RWPE1 (cell line): ENCODE measurements around the gene KDM4D.

Experiments used
- CTCF ChIA-PET: fragments of 350-600 bp; sonication (Branson Sonifier 250); formaldehyde crosslinking; extraction: SDS; loops from one replicate; lab custom pipeline; 2021; lab: Yijun Ruan, JAX
- POLR2A ChIA-PET: fragments of 400-600 bp; formaldehyde crosslinking; extraction: SDS; loops from one replicate; lab custom pipeline; 2020; ENCODE audit warnings: antibody characterized with exemption; ENCODE audit not compliant: low non-redundant PET; lab: Yijun Ruan, JAX
- DNase-seq: peaks from one replicate; pipeline ENCODE4 v3.0.0; 2012; ENCODE audit warnings: low spot score
- H3K27ac ChIP-seq: fragments of 450-650 bp; 2 replicates; pipeline ENCODE4 v1.5.1; 2017
- TF ChIP-seq, protein P1 (sequence below): fragments of 450-650 bp; conservative IDR thresholded peaks from 2 replicates; pipeline ENCODE4 v1.5.1; 2017; ENCODE audit warnings: low read depth, mild to moderate bottlenecking

KDM4D gene

GRCh38 chr11:94993400-94993943 lies 20.0 kb downstream of the KDM4D start:
- no peak for DNase-seq
- TF ChIP-seq, protein P1, sequence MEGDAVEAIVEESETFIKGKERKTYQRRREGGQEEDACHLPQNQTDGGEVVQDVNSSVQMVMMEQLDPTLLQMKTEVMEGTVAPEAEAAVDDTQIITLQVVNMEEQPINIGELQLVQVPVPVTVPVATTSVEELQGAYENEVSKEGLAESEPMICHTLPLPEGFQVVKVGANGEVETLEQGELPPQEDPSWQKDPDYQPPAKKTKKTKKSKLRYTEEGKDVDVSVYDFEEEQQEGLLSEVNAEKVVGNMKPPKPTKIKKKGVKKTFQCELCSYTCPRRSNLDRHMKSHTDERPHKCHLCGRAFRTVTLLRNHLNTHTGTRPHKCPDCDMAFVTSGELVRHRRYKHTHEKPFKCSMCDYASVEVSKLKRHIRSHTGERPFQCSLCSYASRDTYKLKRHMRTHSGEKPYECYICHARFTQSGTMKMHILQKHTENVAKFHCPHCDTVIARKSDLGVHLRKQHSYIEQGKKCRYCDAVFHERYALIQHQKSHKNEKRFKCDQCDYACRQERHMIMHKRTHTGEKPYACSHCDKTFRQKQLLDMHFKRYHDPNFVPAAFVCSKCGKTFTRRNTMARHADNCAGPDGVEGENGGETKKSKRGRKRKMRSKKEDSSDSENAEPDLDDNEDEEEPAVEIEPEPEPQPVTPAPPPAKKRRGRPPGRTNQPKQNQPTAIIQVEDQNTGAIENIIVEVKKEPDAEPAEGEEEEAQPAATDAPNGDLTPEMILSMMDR: no peak
- ChIA-PET CTCF (no interaction called here), POLR2A (no interaction called here)
- H3K27ac ChIP-seq: no peak overlapping the region

- ChIA-PET CTCF (no interaction called here), POLR2A (no interaction called here)
- DNase-seq: no peak
- no peak overlapping the region for H3K27ac ChIP-seq
- TF ChIP-seq, protein P1: no peak
Measured at GRCh38 chr11:94997437-94997836, 23.9 kb downstream of the KDM4D start.

- POLR2A ChIA-PET: no interaction called here
Measured at GRCh38 chr11:94998285-94998684, 24.8 kb downstream of the KDM4D start.

DNA sequence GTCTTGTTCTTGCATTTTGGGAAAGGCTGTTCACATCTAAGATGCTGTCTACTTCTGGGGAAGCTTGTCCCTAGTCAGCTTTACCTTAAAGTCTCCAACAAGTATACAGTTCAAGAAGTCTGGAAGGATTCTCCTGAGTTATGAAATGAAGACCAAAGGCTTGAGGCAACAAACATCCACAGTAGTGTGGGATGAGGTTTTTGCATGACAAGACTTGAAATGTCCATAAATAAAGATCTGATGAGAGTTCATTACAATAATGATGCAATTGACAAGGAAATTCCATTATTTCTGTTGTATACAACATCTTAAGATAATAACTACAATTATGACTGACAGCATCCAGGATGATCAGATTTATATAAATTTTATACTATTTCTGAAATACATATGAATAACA lies 30.2 kb downstream of the KDM4D start:
- DNase-seq: no peak
- CTCF ChIA-PET: interaction anchor here (0.6 kb wide), 1 partner anchor 1513 kb away, joined by 5 read pairs; no protein-coding TSS in a partner anchor
- TF ChIP-seq, protein P1: no peak
- POLR2A ChIA-PET: no interaction called here
- H3K27ac ChIP-seq: no peak overlapping the region

More at GRCh38 chr11:94998285-94998684, 24.8 kb downstream of the KDM4D start:
- DNase-seq: no peak
- no peak overlapping the region for H3K27ac ChIP-seq
- TF ChIP-seq, protein P1: no peak
- CTCF ChIA-PET: no interaction called here

DNA sequence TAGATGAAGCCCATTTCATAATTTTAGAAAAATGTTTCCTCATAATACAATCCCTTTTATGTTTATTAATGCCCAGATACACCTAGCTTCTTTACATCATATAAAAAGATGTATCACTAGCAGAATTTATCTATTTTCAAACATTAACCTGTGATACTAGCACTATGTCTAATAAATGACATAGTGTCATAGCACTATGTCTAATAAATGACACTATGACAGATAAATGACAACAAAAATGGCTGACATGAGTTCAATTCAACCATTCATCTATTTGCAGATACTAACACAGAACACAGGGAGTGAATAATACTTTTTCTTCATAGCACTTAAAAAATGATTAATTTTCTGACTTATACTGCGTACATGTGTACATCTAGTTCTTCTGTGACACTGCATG lies 32.1 kb downstream of the KDM4D start:
- POLR2A ChIA-PET: no interaction called here
- no peak for DNase-seq
- CTCF ChIA-PET: no interaction called here
- H3K27ac ChIP-seq: no peak overlapping the region
- TF ChIP-seq, protein P1: no peak

GRCh38 chr11:95011376-95011775 lies 37.9 kb downstream of the KDM4D start:
- TF ChIP-seq, protein P1: no peak
- H3K27ac ChIP-seq: no peak overlapping the region
- CTCF ChIA-PET: no interaction called here
- POLR2A ChIA-PET: no interaction called here
- no peak for DNase-seq
